Inferior parietal cortex (tissue), 1 donor: ENCODE results near the gene MBNL2.

Source experiments
- DNase-seq: peaks from one replicate; pipeline ENCODE4 v3.0.0-alpha.2; 2016; ENCODE audit errors: extremely low spot score

Gene MBNL2

DNA sequence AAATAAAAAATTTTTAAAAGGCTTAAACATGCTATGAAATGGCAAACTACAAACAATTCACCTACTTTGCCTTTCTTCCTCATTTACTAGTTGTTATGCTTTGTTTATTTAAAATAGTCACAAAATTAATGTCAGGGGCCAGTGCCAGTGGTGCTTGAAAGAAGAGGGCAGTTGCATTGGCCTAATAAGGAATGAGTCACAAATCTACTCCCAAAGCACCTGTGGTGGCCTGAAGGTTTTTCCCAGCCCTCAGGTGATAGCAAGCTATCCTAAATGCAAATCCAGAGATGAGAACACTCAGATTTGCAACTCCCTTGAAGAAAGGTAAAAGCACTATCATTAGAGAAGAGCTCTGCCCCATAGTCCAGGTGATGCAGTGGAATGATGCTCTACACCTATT is 103.6 kb downstream of the MBNL2 start:
- no peak for DNase-seq

DNA sequence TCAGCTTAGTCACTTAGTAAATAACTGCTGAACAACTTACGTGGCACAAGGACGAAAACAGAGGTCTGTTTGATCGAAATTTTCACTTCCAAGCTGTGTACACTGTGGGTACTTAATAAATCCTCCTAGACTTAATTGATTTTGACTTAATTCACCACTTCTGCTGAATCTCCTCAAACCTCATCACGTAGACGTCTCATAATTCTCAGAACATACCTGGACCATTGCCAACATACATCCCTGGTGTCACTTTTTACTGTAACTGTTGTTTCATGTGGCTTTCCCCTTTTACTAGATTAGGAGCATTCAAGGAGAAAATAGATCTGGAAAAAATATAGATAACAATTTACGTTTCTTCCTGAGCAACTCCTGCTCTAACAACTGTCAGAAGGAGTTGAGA is 105.0 kb downstream of the MBNL2 start:
- DNase-seq = no peak

DNA sequence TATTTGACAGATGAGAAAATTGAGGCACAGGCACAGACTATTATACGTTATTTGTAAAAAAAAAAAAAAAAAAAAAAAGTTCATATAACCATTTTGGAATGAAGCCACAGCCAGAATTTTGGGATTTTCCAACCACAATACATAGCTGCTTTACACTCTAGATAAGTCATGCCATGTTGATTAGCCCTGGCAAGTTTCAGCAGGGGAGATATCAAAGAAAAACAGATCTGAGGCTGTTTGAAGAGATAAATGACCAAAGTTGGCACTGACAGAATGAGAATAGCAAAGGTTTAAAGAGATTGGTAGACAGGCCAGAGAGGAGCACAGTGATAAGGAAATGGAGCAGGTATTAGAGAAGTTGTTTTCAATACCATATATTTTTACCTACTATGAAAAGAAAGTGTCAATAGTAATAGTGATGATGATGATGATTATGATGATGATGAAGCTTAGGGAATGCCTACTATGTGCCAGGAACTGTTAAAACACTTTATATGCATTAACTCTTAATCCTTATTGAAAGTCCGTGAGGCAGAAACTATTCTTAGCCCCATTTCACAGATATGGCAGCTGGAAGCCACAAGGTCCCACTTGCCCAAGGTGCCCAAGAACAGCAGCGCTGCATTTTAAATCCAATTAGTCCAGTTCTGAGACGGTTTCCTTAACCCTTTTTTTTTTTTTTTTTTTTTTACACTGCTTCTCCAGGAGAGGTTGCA is 105.5 kb downstream of the MBNL2 start:
- no peak for DNase-seq

DNA sequence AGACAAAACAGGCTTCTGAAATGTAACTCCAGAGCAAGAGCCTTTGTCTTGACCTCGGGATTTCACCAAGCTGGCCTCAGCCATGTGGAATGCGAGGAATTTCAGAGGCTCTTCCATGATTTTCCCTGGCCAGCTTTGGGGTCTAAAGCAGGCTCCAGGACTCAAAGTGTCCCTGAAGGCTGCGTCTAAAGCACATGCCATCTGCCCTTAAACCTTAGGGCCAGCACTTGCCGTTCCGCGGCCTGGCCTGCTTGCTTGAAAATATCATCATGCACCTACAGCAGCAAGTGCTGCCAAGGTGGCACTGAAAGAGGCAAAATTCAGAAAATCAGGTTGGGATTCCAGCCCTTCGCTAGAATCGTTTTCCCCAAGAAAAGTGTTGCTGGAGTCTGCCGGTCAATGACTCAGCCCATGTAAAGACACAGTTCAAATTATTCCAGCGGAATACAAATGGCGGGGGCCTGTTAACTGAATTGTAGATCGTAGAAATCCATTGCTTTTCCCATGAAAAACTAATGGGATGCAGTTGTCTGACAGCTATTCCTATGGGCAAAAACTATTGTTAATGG is 106.2 kb downstream of the MBNL2 start:
- DNase-seq = no peak

- DNase-seq = no peak
These were observed 107.2 kb downstream of the MBNL2 start for GRCh38 chr13:97329331-97329730.

DNA sequence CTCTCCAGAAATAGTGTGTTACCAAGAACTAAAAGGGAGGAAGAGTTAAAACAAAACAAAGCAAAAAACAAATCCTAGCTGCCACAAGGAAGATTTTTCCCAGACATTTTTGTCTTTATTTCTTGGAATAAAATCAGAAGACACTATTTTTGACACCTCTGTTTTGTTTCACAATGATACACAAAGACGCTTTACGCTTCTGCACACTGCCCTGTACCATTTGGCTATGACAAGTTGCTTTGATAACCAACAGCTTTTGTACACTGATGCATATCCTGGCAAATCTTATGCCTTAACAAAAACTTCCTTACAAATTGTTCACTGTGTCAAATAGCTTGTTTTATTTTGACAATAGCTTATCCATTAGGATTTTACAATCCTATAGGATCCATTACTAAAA is 108.3 kb downstream of the MBNL2 start:
- DNase-seq = no peak

GRCh38 chr13:97332742-97333141 is 110.6 kb downstream of the MBNL2 start:
- no peak for DNase-seq

DNA sequence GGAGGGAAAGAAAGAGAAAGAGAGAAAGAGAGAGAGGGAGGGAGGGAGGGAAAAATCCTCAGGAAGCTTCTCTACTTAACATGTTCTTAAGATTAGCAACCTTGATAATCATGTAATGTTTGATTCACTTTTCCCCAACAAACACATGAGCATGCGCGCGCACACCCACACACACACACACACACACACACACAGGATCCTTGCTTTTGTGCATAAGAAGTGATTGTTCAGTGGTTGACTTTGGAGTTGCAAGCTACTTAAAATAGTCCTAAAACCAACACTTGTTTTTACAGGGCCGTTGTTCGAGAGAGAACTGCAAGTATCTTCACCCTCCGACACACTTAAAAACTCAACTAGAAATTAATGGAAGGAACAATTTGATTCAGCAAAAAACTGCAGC is 111.8 kb downstream of the MBNL2 start:
- no peak for DNase-seq

DNA sequence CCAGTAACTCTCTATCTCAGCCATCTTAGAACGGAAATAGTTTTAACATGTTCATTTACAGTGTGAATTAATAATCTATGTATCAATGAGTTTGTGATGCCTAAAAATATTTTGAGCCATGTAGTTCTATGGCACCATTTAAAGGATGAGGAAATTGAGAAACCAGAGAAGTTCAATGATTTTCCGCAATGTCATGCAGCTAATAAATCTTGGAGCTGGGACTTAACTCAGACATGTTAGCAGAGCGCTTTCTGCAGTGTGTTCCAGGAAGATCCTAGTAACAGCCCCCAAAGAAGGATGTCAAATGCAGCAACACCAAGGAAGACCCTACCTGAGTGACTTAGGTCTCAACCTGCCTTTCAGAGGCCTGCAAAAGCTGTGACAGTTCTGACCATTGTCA is 112.6 kb downstream of the MBNL2 start:
- no peak for DNase-seq

DNA sequence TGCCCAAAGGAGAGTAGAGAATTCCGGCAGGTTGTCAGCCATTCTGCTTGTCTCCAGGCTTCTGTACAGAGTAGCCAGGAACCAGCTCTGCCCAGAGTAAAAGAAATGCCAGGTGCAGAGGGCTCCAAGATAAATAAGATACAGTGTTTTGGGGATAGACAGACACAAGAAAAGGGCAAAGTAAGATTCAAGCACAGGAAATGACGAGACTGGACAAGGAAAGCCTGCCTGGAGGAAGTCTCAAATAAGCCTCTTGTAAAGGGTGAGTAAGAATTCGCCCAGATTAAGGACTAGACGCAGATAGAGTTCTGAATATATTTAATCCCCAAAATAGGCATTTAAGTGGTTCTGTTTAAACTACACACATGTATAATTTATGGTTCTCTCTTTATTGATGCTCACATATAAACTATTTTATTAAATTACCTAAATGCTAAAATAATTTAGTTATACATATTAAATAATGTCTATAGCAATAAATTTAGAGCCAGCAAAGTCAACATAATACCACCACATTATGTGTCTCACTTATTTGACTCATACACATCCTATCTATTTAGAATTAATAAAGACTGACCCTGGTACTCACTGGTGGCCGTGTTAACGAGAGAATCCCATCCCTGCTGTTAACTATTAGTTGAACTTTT is 113.5 kb downstream of the MBNL2 start:
- DNase-seq = no peak

GRCh38 chr13:97337985-97338499 is 115.9 kb downstream of the MBNL2 start:
- no peak for DNase-seq

DNA sequence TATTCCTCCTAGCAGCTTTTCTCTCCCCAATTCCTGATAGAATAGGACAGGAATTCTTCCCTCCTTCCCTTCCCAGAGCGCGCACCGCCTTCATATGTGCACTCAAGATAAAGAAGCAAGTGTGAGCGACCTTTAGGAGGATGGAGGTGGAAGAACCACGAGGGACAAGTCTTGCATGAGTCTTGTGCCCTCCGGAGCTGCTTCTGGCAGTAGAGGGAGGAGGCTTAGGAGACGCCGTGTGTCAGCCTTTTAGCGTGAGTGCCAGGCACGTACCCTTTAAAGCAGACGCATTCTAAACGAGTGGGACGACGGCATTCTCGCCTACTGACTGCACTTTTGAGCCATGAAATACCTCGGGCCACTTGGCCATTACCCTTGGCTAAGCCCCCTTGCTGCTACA is 116.4 kb downstream of the MBNL2 start:
- DNase-seq = no peak

DNA sequence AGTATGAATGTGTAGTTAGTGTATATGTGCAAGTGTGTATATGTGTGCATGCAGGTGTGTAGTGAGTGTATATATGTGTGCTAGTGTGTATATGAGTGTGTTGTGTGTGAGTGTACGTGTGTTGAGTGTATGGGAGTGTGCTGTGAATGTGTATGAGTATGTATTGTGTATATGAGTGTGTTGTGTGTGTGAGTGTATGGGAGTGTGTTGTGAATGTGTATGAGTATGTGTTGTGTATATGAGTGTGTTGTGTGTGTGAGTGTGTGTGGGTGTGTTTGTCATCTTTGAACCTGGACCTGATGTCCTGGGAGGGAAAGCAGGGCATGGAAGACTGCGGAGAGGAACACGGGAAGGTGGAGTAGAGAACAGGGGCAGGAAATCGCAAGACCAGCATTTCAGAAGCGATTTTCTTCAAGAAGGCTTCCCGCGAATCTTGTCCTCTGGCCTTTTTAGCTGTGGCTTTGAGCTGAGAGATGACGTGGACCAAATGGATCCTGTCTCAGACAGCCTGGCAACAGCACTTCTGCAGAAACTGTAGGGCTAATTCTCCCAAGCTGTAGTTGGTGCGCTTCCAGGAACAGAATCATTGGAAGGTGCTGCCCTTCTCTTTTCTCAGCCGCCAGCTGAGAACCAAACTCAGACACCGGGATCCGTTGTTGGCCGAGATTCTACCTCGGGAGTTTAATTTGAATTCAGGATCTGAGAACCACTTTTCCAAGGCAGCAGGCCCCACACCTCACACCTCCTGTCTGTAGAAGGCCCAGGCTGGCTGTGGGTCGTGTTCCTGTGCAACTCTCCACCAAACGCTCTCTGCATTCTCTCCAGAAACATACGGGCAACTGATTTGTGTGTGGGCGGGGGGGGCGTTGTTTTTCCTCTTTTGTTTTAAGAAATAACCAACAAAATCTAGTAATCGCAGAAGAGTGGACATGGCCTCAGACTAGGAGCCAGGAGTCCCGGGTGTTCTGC is 117.2 kb downstream of the MBNL2 start:
- DNase-seq = no peak

- no peak for DNase-seq
These were observed 118.0 kb downstream of the MBNL2 start for GRCh38 chr13:97339988-97340749.

GRCh38 chr13:97341135-97341534 is 119.0 kb downstream of the MBNL2 start:
- DNase-seq = no peak

- no peak for DNase-seq
These were observed 120.0 kb downstream of the MBNL2 start for GRCh38 chr13:97342136-97342535.

- DNase-seq = no peak
These were observed 120.8 kb downstream of the MBNL2 start for GRCh38 chr13:97342936-97343335.

DNA sequence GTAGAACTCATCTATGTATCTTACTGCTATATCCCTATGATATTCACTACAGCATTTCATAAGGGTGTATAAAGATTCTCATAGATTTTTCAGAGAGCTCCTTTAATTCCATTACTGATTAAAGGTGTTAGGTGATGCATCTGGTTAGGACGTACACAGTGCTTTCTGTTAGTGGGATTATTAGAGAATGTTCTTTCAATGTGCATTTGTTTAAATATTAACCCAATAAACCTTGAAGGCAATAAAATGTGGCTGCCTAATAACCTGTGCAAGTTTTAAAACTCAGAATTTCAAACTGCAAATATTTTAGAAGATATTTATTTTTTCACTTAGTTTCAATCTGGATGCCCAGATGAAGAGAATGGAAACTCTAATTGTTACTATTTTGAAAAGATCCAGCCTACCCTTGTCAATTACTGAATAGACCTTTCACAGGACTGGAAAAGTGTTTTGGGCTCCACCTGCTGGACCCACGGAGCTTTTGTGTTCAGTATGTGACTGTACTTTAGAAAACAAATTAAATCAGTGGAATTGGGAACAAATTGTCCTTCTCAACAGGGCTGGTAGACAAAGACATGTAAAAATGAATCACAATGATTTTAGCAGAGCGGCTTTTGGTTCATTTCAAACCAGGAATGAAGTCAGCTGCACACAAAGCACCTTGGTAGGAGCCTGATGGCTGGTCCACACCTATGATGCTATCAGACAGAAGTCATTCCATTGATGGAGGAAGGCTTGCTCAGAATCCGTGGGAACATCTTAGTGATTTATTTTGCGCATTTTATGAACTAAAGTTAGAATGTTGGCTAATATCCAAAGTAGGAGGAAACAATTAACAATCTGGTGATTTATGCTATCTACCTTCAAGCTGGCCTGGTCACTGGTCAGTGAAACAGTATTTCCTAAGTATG is 122.4 kb downstream of the MBNL2 start:
- peak; percentile 84 for DNase-seq

GRCh38 chr13:97346097-97346496 is 124.0 kb downstream of the MBNL2 start:
- no peak for DNase-seq
